Pancreas (tissue), 10 donors: ENCODE data around the gene MPV17L2. TPM values are rescaled to one million over a fixed set of nuclear protein-coding genes. Genes with fewer than 3 reads are reported as not detected.

Experiments
- ATAC-seq, 4 donors: fragments of 200-7000 bp; cut with Tn5 transposase; one replicate each; pipeline versions ENCODE4 v1.8.0 to v1.9.1; 2020; ENCODE audit warnings: mild to moderate bottlenecking in 4 of 4, moderate library complexity in 4 of 4
- DNase-seq, 6 donors: peaks; one replicate each; pipeline ENCODE4 v3.0.0-alpha.2; 2020
- FAIRE-seq: peaks from 2 replicates; lab custom pipeline; 2012; peaks lifted over from hg19 to GRCh38; lab: Jason Lieb, UNC
- H3K27ac ChIP-seq, 4 donors: fragments of 200-600 bp; sonication (generic); 1 replicate in 3 of 4; 2 replicates in 1 of 4; pipeline versions ENCODE4 v1.5.0 to v1.8.0; 2020
- H3K27me3 ChIP-seq, 4 donors: fragments of 200-600 bp; one replicate each; pipeline ENCODE4 v1.8.0; 2021
- H3K36me3 ChIP-seq, 3 donors: fragments of 200-600 bp; sonication (generic) in 1 of 3; one replicate each; pipeline versions ENCODE4 v1.5.0 to v1.8.0; 2020 to 2021
- H3K4me1 ChIP-seq, 3 donors: fragments of 200-600 bp; one replicate each; pipeline ENCODE4 v1.8.0; 2021
- H3K4me3 ChIP-seq, 4 donors: fragments of 200-600 bp; sonication (generic) in 2 of 4; one replicate each; pipeline versions ENCODE4 v1.5.0 to v1.8.0; 2020 to 2021
- H3K9me3 ChIP-seq, 4 donors: fragments of 200-600 bp; one replicate each; pipeline ENCODE4 v1.8.0; 2021
- WGBS, 2 donors: extraction: QIAGEN DNeasy Blood & Tissue Kit; methylation state at CpG; one replicate each; pipeline ENCODE4 v1.1.7; 2013; 5-methylcytosine and 5-hydroxymethylcytosine counted together
- intact Hi-C, 3 donors: fragments of 100-400 bp; cut with DNase I; formaldehyde crosslinking; loops; one replicate each; pipeline versions ENCODE4 v1.11.1 to v1.14.2; 2022
- polyA plus RNA-seq, 2 donors: library from polyadenylated mRNA; stranded (reverse); fragments of 200-250 nt; gene quantifications; one replicate each; pipeline ENCODE4 v1.2.3, GENCODE V29; 2013
- total RNA-seq, 6 donors: library from RNA; stranded (reverse); fragmentation: NEBNext Ultra II Directional in 4 of 6; extraction: Animal tissue kit (Norgen Biotek cat#: 25700) in 4 of 6; gene quantifications; one replicate each; pipeline versions ENCODE4 v1.2.1 to v1.2.4, GENCODE V29; 2021 to 2023
- TF ChIP-seq, protein P1 (sequence below), 4 donors: fragments of 200-600 bp; sonication (generic) in 3 of 4; IDR thresholded peaks; one replicate each; pipeline versions ENCODE4 v1.5.0 to v1.8.0; 2021; ENCODE audit warnings: antibody characterized with exemption in 4 of 4
- donor health status: healthy with polysubstance abuse.
- donor health status: DM: no; HTN: no; CAD: no; lungs with moderate emphysema.
- donor health status: DM: no; HTN: no; CAD: no.
- donor health status: control.
- donor health status: control.
- donor health status: Bipolar disorder and iron deficiency.
- donor health status: DM: yes; HTN: yes; CAD: no.
- donor health status: DM: no; HTN: no; CAD: no.
- donor health status: DM: no; HTN: no; CAD: no.
- donor health status: DM: yes; HTN: yes; CAD: no.

Gene MPV17L2
- total and polyA plus RNA-seq, 8 donors: 2.8 to 10.4 (median 5.0) TPM

GRCh38 chr19:18232540-18233223 lies 39.7 kb downstream of the MPV17L2 start:
- no peak overlapping the region for H3K27ac ChIP-seq
- no peaks in the 10 kb centered on the region for H3K9me3 ChIP-seq
- TF ChIP-seq, protein P1, sequence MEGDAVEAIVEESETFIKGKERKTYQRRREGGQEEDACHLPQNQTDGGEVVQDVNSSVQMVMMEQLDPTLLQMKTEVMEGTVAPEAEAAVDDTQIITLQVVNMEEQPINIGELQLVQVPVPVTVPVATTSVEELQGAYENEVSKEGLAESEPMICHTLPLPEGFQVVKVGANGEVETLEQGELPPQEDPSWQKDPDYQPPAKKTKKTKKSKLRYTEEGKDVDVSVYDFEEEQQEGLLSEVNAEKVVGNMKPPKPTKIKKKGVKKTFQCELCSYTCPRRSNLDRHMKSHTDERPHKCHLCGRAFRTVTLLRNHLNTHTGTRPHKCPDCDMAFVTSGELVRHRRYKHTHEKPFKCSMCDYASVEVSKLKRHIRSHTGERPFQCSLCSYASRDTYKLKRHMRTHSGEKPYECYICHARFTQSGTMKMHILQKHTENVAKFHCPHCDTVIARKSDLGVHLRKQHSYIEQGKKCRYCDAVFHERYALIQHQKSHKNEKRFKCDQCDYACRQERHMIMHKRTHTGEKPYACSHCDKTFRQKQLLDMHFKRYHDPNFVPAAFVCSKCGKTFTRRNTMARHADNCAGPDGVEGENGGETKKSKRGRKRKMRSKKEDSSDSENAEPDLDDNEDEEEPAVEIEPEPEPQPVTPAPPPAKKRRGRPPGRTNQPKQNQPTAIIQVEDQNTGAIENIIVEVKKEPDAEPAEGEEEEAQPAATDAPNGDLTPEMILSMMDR (IDR thresholded peaks at IDR 0.05): no peak
- WGBS, 2 donors: 6 to 7% methylated on average over 38 to 46 of the region's 46 CpGs
- ATAC-seq (peak; percentile 17 to 61 (median 50)), FAIRE-seq (no peak), DNase-seq (peak in 1 of 6 donors; percentile 81)
- H3K27me3 ChIP-seq: peaks cover 0 to 5% (median 0%) of the 10 kb centered on the region in 4 donors
- no peaks in the 10 kb centered on the region for H3K4me1 ChIP-seq
- intact Hi-C loops: no loop called here
- H3K4me3 ChIP-seq: no peak overlapping the region
- no peaks in the 10 kb centered on the region for H3K36me3 ChIP-seq

- FAIRE-seq (no peak), DNase-seq (peak in 3 of 6 donors; percentile 53 to 79 (median 54)), ATAC-seq (peak; percentile 70 to 95 (median 82))
- WGBS, 2 donors: 13 to 17% methylated on average over 37 of the region's 37 CpGs
- Histone ChIP-seq H3K27ac (no peak overlapping the region), H3K4me1 (no peaks in the 10 kb centered on the region), H3K36me3 (no peaks in the 10 kb centered on the region), H3K4me3 (no peak overlapping the region), H3K27me3 (peaks cover 0 to 5% (median 0%) of the 10 kb centered on the region in 4 donors), H3K9me3 (no peaks in the 10 kb centered on the region)
- TF ChIP-seq, protein P1 (IDR thresholded peaks at IDR 0.05): no peak
- intact Hi-C loops: no loop called here
These were observed 40.3 kb downstream of the MPV17L2 start for GRCh38 chr19:18233224-18233825.

DNA sequence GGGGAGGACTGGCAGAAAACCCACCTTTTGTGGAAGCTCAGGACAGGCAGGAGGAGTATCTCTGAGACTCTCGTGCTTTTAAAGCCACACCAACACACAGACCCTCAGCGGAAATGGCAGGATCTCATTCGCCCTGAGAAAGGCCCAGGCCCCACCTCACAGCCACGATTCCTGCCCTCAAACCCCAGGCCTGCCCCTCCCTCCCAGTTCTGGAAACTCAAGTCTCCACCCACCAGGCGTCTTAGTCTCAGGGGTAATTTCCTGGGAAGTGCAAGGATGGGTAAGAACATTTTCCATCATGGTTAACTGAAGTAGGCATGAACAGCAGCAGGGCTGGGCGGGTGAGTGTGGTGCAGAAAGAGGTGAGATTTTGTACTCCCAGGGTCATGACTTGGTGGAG lies 41.2 kb downstream of the MPV17L2 start:
- no peaks in the 10 kb centered on the region for H3K36me3 ChIP-seq
- no peaks in the 10 kb centered on the region for H3K9me3 ChIP-seq
- H3K27me3 ChIP-seq: peaks cover 0 to 5% (median 0%) of the 10 kb centered on the region in 4 donors
- FAIRE-seq (no peak), ATAC-seq (no peak), DNase-seq (no peak)
- H3K27ac ChIP-seq: no peak overlapping the region
- no peaks in the 10 kb centered on the region for H3K4me1 ChIP-seq
- intact Hi-C loops: no loop called here
- WGBS, 2 donors: 41 to 45% methylated on average over 6 of the region's 6 CpGs
- TF ChIP-seq, protein P1 (IDR thresholded peaks at IDR 0.05): no peak
- H3K4me3 ChIP-seq: no peak overlapping the region

GRCh38 chr19:18239303-18239702 lies 46.3 kb downstream of the MPV17L2 start:
- no peaks in the 10 kb centered on the region for H3K4me1 ChIP-seq

More at GRCh38 chr19:18239303-18239702, 46.3 kb downstream of the MPV17L2 start:
- Histone ChIP-seq H3K4me3 (no peak overlapping the region), H3K36me3 (no peaks in the 10 kb centered on the region), H3K9me3 (no peaks in the 10 kb centered on the region), H3K27me3 (no peaks in the 10 kb centered on the region), H3K27ac (no peak overlapping the region)
- WGBS, 2 donors: 28 to 35% methylated on average over 12 of the region's 12 CpGs
- DNase-seq (no peak), ATAC-seq (no peak), FAIRE-seq (no peak)
- TF ChIP-seq, protein P1 (IDR thresholded peaks at IDR 0.05): no peak
- intact Hi-C loops: no loop called here
